HCT116 (cell line): ENCODE results near the gene AP2A1. TPM values are rescaled to one million over a fixed set of nuclear protein-coding genes. Genes with fewer than 3 reads are reported as not detected.

Experiments used
- ATAC-seq: fragments of 200-7000 bp; cut with Tn5 transposase; 2 replicates; pipeline ENCODE4 v1.9.1; 2020; ENCODE audit warnings: mild to moderate bottlenecking, moderate library complexity
- BruUV-seq: library from RNA; stranded (reverse); fragments of 400-500 nt; replicated peaks from 2 replicates; lab custom pipeline; 2021; lab: Mats Ljungman, UMichigan
- CTCF ChIA-PET: fragments of 300-600 bp; sonication (Branson Sonifier 250); formaldehyde crosslinking; loops from one replicate; lab custom pipeline; 2021; ENCODE audit warnings: antibody characterized with exemption; lab: Charles Lee
- POLR2A ChIA-PET: fragments of 300-600, 350-600 bp; sonication (Branson Sonifier 250); formaldehyde crosslinking; loops from one replicate; lab custom pipeline; 2021; ENCODE audit warnings: antibody characterized with exemption; lab: Charles Lee
- RAD21 ChIA-PET, 2 experiments: fragments of 300-600 bp; sonication (Branson Sonifier 250); formaldehyde crosslinking; loops; one replicate each; lab custom pipeline; 2023; ENCODE audit warnings: low total read pairs in 2 of 2; ENCODE audit not compliant: uncharacterized antibody in 2 of 2, unreplicated experiment in 2 of 2, low non-redundant PET in 1 of 2; lab: Charles Lee
- DNase-seq: peaks from one replicate; pipeline ENCODE4 v3.0.0-alpha.2; 2010; ENCODE audit warnings: low read depth, low spot score
- H2AFZ ChIP-seq: fragments of 200-600 bp; shearing (Covaris generic), sonication (generic); 2 replicates; pipeline ENCODE4 v1.6.1; 2017; ENCODE audit warnings: low read depth, mixed run types, mixed read lengths, antibody characterized with exemption, low read length; ENCODE audit not compliant: poor library complexity, severe bottlenecking
- H3K27ac ChIP-seq: 2 replicates; pipeline ENCODE4 v1.5.1; 2012; ENCODE audit warnings: low read depth, low read length
- H3K27me3 ChIP-seq: fragments of 200-600 bp; sonication (generic); 2 replicates; pipeline ENCODE4 v1.6.1; 2016; ENCODE audit warnings: mixed run types, low read length, mixed read lengths; ENCODE audit not compliant: insufficient read depth
- H3K36me3 ChIP-seq, 2 experiments: fragments of 200-500 bp in 1 of 2; fragments of 200-600 bp in 1 of 2; sonication (Bioruptor generic) in 1 of 2; sonication (generic) in 1 of 2; 2 replicates each; pipeline versions ENCODE4 v1.5.1 to v1.6.1; 2014 to 2016; ENCODE audit warnings: low read length in 2 of 2, inconsistent platforms in 1 of 2, mixed read lengths in 1 of 2, mixed run types in 1 of 2; ENCODE audit not compliant: insufficient read depth in 2 of 2, control insufficient read depth in 1 of 2
- H3K4me1 ChIP-seq, 2 experiments: fragments of 200-600 bp in 1 of 2; sonication (generic) in 1 of 2; 2 replicates each; pipeline versions ENCODE4 v1.5.1 to v1.6.1; 2012 to 2017; ENCODE audit warnings: low read length in 2 of 2, inconsistent platforms in 1 of 2, mild to moderate bottlenecking in 1 of 2, mixed read lengths in 1 of 2, mixed run types in 1 of 2, moderate library complexity in 1 of 2; ENCODE audit not compliant: insufficient read depth in 2 of 2, control insufficient read depth in 1 of 2
- H3K4me2 ChIP-seq: fragments of 200-600 bp; sonication (generic); 2 replicates; pipeline ENCODE4 v1.6.1; 2017; ENCODE audit warnings: mixed run types, low read length, mixed read lengths
- H3K4me3 ChIP-seq, 2 experiments: fragments of 200-600 bp in 1 of 2; sonication (generic) in 1 of 2; replicated peaks in 1 of 2; 2 replicates each; pipeline ENCODE4 v1.5.1; 2011 to 2016; ENCODE audit warnings: low read length in 2 of 2, control low read depth in 1 of 2, low read depth in 1 of 2, mild to moderate bottlenecking in 1 of 2, mixed read lengths in 1 of 2, mixed run types in 1 of 2
- H3K79me2 ChIP-seq: fragments of 200-600 bp; sonication (generic); 2 replicates; pipeline ENCODE4 v1.6.1; 2017; ENCODE audit warnings: mild to moderate bottlenecking, mixed run types, low read length, moderate library complexity, mixed read lengths; ENCODE audit not compliant: insufficient read depth
- H3K9ac ChIP-seq: fragments of 200-600 bp; sonication (generic); 2 replicates; pipeline ENCODE4 v1.6.1; 2016; ENCODE audit warnings: low read length, mixed read lengths
- H3K9me2 ChIP-seq: fragments of 200-600 bp; sonication (generic), shearing (Covaris generic); 2 replicates; pipeline ENCODE4 v1.6.1; 2017; ENCODE audit warnings: mixed run types, mild to moderate bottlenecking, moderate library complexity; ENCODE audit not compliant: insufficient read depth
- H3K9me3 ChIP-seq, 2 experiments: fragments of 200-500 bp in 1 of 2; fragments of 200-600 bp in 1 of 2; sonication (Bioruptor generic) in 1 of 2; sonication (generic) in 1 of 2; 2 replicates each; pipeline ENCODE4 v1.6.1; 2014 to 2017; ENCODE audit warnings: low read length in 2 of 2, mixed read lengths in 2 of 2, inconsistent platforms in 1 of 2, low read depth in 1 of 2, mild to moderate bottlenecking in 1 of 2, mixed run types in 1 of 2, moderate library complexity in 1 of 2; ENCODE audit not compliant: control insufficient read depth in 1 of 2, insufficient read depth in 1 of 2
- H4K20me1 ChIP-seq: fragments of 200-600 bp; sonication (generic), shearing (Covaris generic); 2 replicates; pipeline ENCODE4 v1.6.1; 2017; ENCODE audit warnings: mixed run types, mild to moderate bottlenecking, moderate library complexity; ENCODE audit not compliant: insufficient read depth
- CEBPB ChIP-seq: IDR thresholded peaks from 2 replicates; pipeline ENCODE4 v1.6.1; 2012; ENCODE audit warnings: low read depth
- EGR1 ChIP-seq: IDR thresholded peaks from 2 replicates; pipeline ENCODE4 v1.6.1; 2012; ENCODE audit warnings: low read depth
- EZH2 ChIP-seq: fragments of 200-600 bp; sonication (generic); IDR thresholded peaks from 2 replicates; pipeline ENCODE4 v1.6.1; 2017; ENCODE audit warnings: antibody characterized with exemption, mixed run types
- FOSL1 ChIP-seq: IDR thresholded peaks from 2 replicates; pipeline ENCODE4 v1.6.1; 2012; ENCODE audit warnings: low read depth
- JUND ChIP-seq: IDR thresholded peaks from 2 replicates; pipeline ENCODE4 v1.6.1; 2012
- POLR2AphosphoS5 ChIP-seq: IDR thresholded peaks from 2 replicates; pipeline ENCODE4 v1.6.1; 2011; ENCODE audit warnings: mild to moderate bottlenecking, low read depth, low read length, moderate library complexity
- RAD21 ChIP-seq: IDR thresholded peaks from 2 replicates; pipeline ENCODE4 v1.6.1; 2012; ENCODE audit warnings: low read depth, mild to moderate bottlenecking
- SIN3A ChIP-seq: IDR thresholded peaks from 2 replicates; pipeline ENCODE4 v1.6.1; 2012; ENCODE audit warnings: low read depth
- SP1 ChIP-seq: IDR thresholded peaks from 2 replicates; pipeline ENCODE4 v1.6.1; 2012; ENCODE audit warnings: low read depth
- YY1 ChIP-seq: IDR thresholded peaks from 2 replicates; pipeline ENCODE4 v1.6.1; 2011; ENCODE audit warnings: low read length, low read depth, moderate library complexity, mild to moderate bottlenecking; ENCODE audit not compliant: insufficient replicate concordance; ENCODE audit errors: extremely low read depth
- ZFX ChIP-seq: fragments of 450-650 bp; IDR thresholded peaks from 2 replicates; pipeline ENCODE4 v1.6.1; 2017
- ZNF274 ChIP-seq: fragments of 200-500 bp; sonication (Bioruptor generic); IDR thresholded peaks from 2 replicates; pipeline ENCODE4 v1.6.1; 2014; ENCODE audit warnings: mild to moderate bottlenecking, low read depth, low read length, inconsistent platforms
- intact Hi-C: fragments of 100-400 bp; cut with micrococcal nuclease; formaldehyde crosslinking; loops from 2 replicates; pipeline ENCODE4 v1.10.0; 2022
- total RNA-seq: library from RNA; stranded (reverse); gene quantifications from one replicate; pipeline ENCODE4 v1.2.1, GENCODE V29; 2021; ENCODE audit not compliant: unreplicated experiment
- TF ChIP-seq, protein P1 (sequence below): IDR thresholded peaks from 2 replicates; pipeline ENCODE4 v1.6.1; 2011; ENCODE audit warnings: mild to moderate bottlenecking, low read length, moderate library complexity; ENCODE audit not compliant: insufficient replicate concordance; ENCODE audit errors: extremely low read depth
- TF ChIP-seq, protein P2 (sequence below), 3 experiments: fragments of 200-600 bp in 1 of 3; sonication (generic) in 1 of 3; IDR thresholded peaks in 2 of 3; conservative IDR thresholded peaks in 1 of 3; 2 replicates each; pipeline ENCODE4 v1.5.1; 2012 to 2017; ENCODE audit warnings: low read depth in 2 of 3, low read length in 2 of 3, antibody characterized with exemption in 1 of 3, borderline replicate concordance in 1 of 3, control low read depth in 1 of 3, mild to moderate bottlenecking in 1 of 3, mixed read lengths in 1 of 3, mixed run types in 1 of 3, moderate library complexity in 1 of 3; ENCODE audit not compliant: insufficient read depth in 1 of 3
- TF ChIP-seq, protein P3 (sequence below): IDR thresholded peaks from 2 replicates; pipeline ENCODE4 v1.6.1; 2012
- TF ChIP-seq, protein P4 (sequence below): IDR thresholded peaks from 2 replicates; pipeline ENCODE4 v1.6.1; 2012; ENCODE audit warnings: low read depth

The AP2A1 gene
- total RNA-seq, 1 experiment from 2014 or later, result 102 TPM

DNA sequence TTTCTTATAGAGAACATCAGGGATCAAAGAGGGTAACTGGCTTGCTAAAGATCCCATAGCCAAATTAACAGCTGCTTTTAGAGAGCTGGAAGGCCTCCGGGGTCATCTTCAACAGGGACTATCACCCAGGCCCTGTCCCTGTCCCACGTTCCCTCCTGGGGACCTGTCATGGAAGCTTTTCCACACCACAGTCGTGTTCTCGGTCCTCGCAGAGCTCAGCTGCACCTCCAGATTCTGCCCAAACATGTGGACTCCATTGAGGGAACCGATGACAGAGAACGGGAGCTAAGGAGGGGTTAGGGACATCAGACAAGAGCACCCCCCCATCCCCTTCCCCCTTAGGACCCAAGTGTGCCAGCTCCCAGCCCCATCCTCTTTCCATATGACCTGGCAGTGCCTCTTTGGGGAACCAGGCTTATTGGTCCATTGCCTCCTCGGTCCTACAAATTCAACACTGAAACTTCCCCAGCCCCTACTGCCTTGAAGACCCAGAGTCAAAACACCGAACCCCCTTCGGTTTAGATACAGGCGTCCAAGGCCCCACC is 45.7 kb downstream of the AP2A1 start (continued):
- TF ChIP-seq SIN3A (no peak), ZNF274 (no peak), RAD21 (no peak)

DNA sequence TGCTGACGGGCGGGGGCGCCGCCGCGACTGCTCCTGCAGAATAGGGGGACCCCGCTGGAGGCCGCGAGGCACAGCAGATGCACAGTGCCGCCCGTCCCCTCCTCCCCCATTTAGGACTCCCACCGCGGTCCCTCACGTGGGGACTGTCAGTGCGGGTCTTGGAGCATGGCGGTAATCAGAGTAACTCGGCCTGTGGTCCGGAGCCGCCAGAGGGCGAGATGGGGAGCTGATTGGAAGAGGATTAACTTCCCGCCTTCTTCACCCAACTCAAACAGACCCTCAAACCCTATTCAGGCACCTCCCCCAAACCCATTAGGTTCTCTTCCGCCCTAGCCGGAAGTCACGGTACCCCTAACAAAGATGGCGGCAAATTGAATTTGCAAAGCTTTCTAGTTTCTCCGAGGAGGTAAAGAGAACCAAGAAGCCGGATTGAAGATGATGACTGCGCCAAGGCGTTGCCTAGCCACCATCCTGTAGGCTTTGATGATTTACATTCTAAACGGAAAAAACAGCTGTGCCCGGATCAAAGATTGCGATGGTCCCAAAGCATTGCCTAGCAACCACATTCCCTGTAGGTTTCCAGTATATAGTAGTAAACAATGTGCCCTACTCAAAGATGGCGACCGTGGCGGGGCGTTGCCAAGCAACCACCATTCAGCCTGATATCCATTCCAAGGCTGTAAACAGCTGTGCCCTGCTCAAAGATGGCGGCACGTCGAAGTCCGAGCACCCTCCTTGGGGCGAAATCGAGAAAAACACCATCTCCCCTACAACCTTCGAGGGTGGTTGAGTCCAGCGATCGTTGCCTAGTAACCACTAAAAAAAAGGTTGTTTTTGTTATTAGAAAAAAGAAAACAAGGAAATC is 46.4 kb downstream of the AP2A1 start, which contains the start of gene FUZ:
FUZ (minus strand) TSS at position 296 of the 865 bp plus-strand sequence; CDS start at position 110, 186 bp downstream.
- Histone ChIP-seq H3K9me2 (no peaks in the 10 kb centered on the region), H3K9me3 (no peaks in the 10 kb centered on the region), H3K79me2 (peaks cover 1% of the 10 kb centered on the region; the same call in 1 of the 2 replicates), H3K4me2 (peak within 1 kb of the TSS; percentile 78), H3K27ac (peak within 1 kb of the TSS; percentile 47), H3K4me3 (peak within 1 kb of the TSS; percentile 36 to 49), H2AFZ (peak within 1 kb of the TSS; percentile 99), H3K27me3 (no peaks in the 10 kb centered on the region), H4K20me1 (no peaks in the 10 kb centered on the region), H3K9ac (peak within 1 kb of the TSS; percentile 49; the same call in 1 of the 2 replicates), H3K36me3 (no peaks in the 10 kb centered on the region), H3K4me1 (peaks cover 15 to 44% of the 10 kb centered on the region in 2 experiments)
- DNase-seq (peak; percentile 98), ATAC-seq (peak; percentile 63)
- intact Hi-C loops, result no loop called here
- RAD21 ChIA-PET, result no interaction called here
- no TSS peak for BruUV-seq
- POLR2A ChIA-PET, result no interaction called here
- CTCF ChIA-PET, result no interaction called here
- peak; percentile 45; the same call in 1 of the 2 replicates for TF ChIP-seq POLR2AphosphoS5
- TF ChIP-seq SP1, result peak; percentile 53; the same call in 1 of the 2 replicates
- TF ChIP-seq FOSL1, result no peak
- no peak for TF ChIP-seq ZNF274
- no peak for TF ChIP-seq JUND
- no peak for TF ChIP-seq CEBPB
- TF ChIP-seq, protein P1, sequence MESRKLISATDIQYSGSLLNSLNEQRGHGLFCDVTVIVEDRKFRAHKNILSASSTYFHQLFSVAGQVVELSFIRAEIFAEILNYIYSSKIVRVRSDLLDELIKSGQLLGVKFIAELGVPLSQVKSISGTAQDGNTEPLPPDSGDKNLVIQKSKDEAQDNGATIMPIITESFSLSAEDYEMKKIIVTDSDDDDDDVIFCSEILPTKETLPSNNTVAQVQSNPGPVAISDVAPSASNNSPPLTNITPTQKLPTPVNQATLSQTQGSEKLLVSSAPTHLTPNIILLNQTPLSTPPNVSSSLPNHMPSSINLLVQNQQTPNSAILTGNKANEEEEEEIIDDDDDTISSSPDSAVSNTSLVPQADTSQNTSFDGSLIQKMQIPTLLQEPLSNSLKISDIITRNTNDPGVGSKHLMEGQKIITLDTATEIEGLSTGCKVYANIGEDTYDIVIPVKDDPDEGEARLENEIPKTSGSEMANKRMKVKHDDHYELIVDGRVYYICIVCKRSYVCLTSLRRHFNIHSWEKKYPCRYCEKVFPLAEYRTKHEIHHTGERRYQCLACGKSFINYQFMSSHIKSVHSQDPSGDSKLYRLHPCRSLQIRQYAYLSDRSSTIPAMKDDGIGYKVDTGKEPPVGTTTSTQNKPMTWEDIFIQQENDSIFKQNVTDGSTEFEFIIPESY, result no peak
- TF ChIP-seq EGR1, result peak; percentile 90
- TF ChIP-seq YY1, result peak; percentile 99
- TF ChIP-seq, protein P2, sequence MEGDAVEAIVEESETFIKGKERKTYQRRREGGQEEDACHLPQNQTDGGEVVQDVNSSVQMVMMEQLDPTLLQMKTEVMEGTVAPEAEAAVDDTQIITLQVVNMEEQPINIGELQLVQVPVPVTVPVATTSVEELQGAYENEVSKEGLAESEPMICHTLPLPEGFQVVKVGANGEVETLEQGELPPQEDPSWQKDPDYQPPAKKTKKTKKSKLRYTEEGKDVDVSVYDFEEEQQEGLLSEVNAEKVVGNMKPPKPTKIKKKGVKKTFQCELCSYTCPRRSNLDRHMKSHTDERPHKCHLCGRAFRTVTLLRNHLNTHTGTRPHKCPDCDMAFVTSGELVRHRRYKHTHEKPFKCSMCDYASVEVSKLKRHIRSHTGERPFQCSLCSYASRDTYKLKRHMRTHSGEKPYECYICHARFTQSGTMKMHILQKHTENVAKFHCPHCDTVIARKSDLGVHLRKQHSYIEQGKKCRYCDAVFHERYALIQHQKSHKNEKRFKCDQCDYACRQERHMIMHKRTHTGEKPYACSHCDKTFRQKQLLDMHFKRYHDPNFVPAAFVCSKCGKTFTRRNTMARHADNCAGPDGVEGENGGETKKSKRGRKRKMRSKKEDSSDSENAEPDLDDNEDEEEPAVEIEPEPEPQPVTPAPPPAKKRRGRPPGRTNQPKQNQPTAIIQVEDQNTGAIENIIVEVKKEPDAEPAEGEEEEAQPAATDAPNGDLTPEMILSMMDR (IDR thresholded peaks at IDR 0.05 in 2 of 3, conservative IDR thresholded peaks at IDR 0.05 in 1 of 3; ENCODE audit: borderline replicate concordance in 1 of 3, insufficient read depth in 1 of 3, low read depth in 2 of 3, low read length in 2 of 3), result no peak
- TF ChIP-seq, protein P3, sequence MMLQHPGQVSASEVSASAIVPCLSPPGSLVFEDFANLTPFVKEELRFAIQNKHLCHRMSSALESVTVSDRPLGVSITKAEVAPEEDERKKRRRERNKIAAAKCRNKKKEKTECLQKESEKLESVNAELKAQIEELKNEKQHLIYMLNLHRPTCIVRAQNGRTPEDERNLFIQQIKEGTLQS, result no peak
- no peak for TF ChIP-seq RAD21
- TF ChIP-seq, protein P4, sequence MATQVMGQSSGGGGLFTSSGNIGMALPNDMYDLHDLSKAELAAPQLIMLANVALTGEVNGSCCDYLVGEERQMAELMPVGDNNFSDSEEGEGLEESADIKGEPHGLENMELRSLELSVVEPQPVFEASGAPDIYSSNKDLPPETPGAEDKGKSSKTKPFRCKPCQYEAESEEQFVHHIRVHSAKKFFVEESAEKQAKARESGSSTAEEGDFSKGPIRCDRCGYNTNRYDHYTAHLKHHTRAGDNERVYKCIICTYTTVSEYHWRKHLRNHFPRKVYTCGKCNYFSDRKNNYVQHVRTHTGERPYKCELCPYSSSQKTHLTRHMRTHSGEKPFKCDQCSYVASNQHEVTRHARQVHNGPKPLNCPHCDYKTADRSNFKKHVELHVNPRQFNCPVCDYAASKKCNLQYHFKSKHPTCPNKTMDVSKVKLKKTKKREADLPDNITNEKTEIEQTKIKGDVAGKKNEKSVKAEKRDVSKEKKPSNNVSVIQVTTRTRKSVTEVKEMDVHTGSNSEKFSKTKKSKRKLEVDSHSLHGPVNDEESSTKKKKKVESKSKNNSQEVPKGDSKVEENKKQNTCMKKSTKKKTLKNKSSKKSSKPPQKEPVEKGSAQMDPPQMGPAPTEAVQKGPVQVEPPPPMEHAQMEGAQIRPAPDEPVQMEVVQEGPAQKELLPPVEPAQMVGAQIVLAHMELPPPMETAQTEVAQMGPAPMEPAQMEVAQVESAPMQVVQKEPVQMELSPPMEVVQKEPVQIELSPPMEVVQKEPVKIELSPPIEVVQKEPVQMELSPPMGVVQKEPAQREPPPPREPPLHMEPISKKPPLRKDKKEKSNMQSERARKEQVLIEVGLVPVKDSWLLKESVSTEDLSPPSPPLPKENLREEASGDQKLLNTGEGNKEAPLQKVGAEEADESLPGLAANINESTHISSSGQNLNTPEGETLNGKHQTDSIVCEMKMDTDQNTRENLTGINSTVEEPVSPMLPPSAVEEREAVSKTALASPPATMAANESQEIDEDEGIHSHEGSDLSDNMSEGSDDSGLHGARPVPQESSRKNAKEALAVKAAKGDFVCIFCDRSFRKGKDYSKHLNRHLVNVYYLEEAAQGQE, result no peak
- no peak; the same call in 1 of the 2 replicates for TF ChIP-seq ZFX
- TF ChIP-seq EZH2, result no peak
